Tibial nerve (tissue), 4 donors: ENCODE results near the gene ISLR. TPM values are rescaled to one million over a fixed set of nuclear protein-coding genes. Genes with fewer than 3 reads are reported as not detected.

Source experiments
- DNase-seq, 2 donors: peaks; one replicate each; pipeline ENCODE4 v3.0.0-alpha.2; 2019; ENCODE audit warnings: low spot score in 2 of 2
- H3K27ac ChIP-seq, 4 donors: fragments of 200-600 bp; sonication (generic) in 3 of 4; one replicate each; pipeline ENCODE4 v1.5.1; 2017 to 2019; ENCODE audit warnings: mild to moderate bottlenecking in 1 of 4
- H3K27me3 ChIP-seq, 2 donors: fragments of 200-600 bp; sonication (generic) in 1 of 2; one replicate each; pipeline versions ENCODE4 v1.5.1 to v1.6.0; 2017 to 2019
- H3K36me3 ChIP-seq, 3 donors: fragments of 200-600 bp; sonication (generic); one replicate each; pipeline ENCODE4 v1.5.1; 2018 to 2019
- H3K4me1 ChIP-seq, 4 donors: fragments of 200-600 bp; sonication (generic) in 3 of 4; one replicate each; pipeline ENCODE4 v1.5.1; 2017 to 2019
- H3K4me3 ChIP-seq, 4 donors: fragments of 200-600 bp; sonication (generic) in 3 of 4; one replicate each; pipeline ENCODE4 v1.5.1; 2017 to 2019; ENCODE audit warnings: mild to moderate bottlenecking in 1 of 4, moderate library complexity in 1 of 4
- H3K9me3 ChIP-seq, 4 donors: fragments of 200-600 bp; sonication (generic) in 3 of 4; one replicate each; pipeline ENCODE4 v1.5.1; 2017 to 2019
- EP300 ChIP-seq, 2 donors: sonication (generic); formaldehyde crosslinking; IDR thresholded peaks; one replicate each; pipeline ENCODE4 v1.6.1; 2017; ENCODE audit warnings: antibody characterized with exemption in 2 of 2, mild to moderate bottlenecking in 1 of 2
- POLR2A ChIP-seq, 2 donors: fragments of 450-650 bp; IDR thresholded peaks; one replicate each; pipeline ENCODE4 v1.6.1; 2017; ENCODE audit warnings: antibody characterized with exemption in 2 of 2, mild to moderate bottlenecking in 2 of 2, moderate library complexity in 2 of 2
- WGBS, 2 donors: methylation state at CpG; one replicate each; pipeline ENCODE4 v1.1.5; 2018; 5-methylcytosine and 5-hydroxymethylcytosine counted together
- total RNA-seq, 4 donors: library from RNA; depleted of rRNA; stranded (reverse); fragments of >200 nt; gene quantifications; one replicate each; pipeline ENCODE4 v1.1.0, GENCODE V29; 2016
- TF ChIP-seq, protein P1 (sequence below), 5 experiments: fragments of 200-600 bp in 3 of 5; fragments of 450-650 bp in 2 of 5; sonication (generic) in 3 of 5; IDR thresholded peaks; one replicate each; pipeline ENCODE4 v1.5.1; 2016 to 2019; ENCODE audit warnings: antibody characterized with exemption in 5 of 5, mild to moderate bottlenecking in 3 of 5, moderate library complexity in 2 of 5

ISLR gene
- total RNA-seq, 4 donors from 2014 or later: 41.7 to 250 (median 164) TPM

DNA sequence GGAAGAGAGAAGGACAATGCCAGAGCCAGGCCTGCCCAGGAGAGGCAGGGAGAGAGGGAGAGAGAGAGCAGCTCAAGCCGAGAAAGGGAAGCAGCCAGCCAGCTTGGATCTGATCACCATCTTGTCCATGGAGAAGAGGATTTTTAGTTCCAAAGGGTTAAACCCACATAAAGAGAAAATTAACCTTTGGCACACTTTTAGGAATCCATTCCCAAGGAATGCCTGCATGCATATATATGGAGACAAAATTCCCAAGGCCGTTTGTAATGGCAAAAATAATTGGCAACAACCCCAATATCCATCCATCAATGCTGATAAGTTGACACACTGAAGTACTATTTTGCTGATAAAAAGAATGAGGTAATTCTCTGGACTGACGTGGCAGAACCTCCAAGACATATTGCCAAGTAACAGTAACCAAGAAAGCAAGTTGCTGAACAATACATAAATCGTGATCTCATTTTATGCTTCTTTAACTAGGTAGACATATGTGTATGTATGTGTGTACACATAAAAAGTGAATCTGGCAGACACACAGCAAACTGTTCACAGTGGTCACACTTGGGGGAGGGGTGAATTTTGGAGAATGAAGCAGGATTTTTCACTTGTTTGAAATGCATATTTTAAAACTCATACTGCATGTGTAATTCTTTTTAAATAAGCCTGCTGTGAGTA, 36.6 kb downstream of the ISLR start:
- TF ChIP-seq EP300 (IDR thresholded peaks at IDR 0.05) (no peak), POLR2A (IDR thresholded peaks at IDR 0.05) (no peak)
- TF ChIP-seq, protein P1, sequence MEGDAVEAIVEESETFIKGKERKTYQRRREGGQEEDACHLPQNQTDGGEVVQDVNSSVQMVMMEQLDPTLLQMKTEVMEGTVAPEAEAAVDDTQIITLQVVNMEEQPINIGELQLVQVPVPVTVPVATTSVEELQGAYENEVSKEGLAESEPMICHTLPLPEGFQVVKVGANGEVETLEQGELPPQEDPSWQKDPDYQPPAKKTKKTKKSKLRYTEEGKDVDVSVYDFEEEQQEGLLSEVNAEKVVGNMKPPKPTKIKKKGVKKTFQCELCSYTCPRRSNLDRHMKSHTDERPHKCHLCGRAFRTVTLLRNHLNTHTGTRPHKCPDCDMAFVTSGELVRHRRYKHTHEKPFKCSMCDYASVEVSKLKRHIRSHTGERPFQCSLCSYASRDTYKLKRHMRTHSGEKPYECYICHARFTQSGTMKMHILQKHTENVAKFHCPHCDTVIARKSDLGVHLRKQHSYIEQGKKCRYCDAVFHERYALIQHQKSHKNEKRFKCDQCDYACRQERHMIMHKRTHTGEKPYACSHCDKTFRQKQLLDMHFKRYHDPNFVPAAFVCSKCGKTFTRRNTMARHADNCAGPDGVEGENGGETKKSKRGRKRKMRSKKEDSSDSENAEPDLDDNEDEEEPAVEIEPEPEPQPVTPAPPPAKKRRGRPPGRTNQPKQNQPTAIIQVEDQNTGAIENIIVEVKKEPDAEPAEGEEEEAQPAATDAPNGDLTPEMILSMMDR (IDR thresholded peaks at IDR 0.05): no peak
- no peaks in the 10 kb centered on the region for H3K36me3 ChIP-seq
- WGBS, 2 donors: 32 to 37% methylated on average over 4 of the region's 4 CpGs
- H3K9me3 ChIP-seq: peaks cover 0 to 3% (median 0%) of the 10 kb centered on the region in 4 donors
- no peak for DNase-seq
- no peak overlapping the region for H3K4me3 ChIP-seq
- no peak overlapping the region for H3K27ac ChIP-seq
- H3K27me3 ChIP-seq: no peaks in the 10 kb centered on the region
- no peaks in the 10 kb centered on the region for H3K4me1 ChIP-seq

DNA sequence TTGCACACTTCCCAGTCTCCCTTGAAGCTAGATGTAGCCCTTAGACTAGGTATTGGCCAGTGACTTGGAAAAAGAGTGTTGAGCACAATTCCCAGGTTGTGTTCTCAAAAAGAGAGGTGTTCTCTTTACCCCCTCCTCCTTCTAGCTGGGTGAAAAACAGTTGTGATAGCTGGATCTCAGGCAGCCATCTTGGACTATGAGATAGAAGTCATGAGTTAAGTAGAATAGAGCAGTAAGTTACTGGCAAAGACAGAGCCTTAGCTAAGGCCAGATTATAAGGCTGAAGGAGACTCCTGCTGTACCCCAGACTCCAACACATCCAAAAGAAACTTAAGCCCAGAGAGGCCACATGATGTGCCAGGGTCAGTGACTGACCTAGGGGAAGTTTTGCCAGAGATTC, 37.2 kb downstream of the ISLR start:
- Histone ChIP-seq H3K27me3 (no peaks in the 10 kb centered on the region), H3K4me3 (no peak overlapping the region), H3K4me1 (no peaks in the 10 kb centered on the region), H3K36me3 (no peaks in the 10 kb centered on the region), H3K9me3 (peaks cover 0 to 3% (median 0%) of the 10 kb centered on the region in 4 donors), H3K27ac (no peak overlapping the region)
- no peak for TF ChIP-seq EP300 (IDR thresholded peaks at IDR 0.05)
- TF ChIP-seq POLR2A (IDR thresholded peaks at IDR 0.05): no peak
- TF ChIP-seq, protein P1 (IDR thresholded peaks at IDR 0.05): no peak
- no peak for DNase-seq

DNA sequence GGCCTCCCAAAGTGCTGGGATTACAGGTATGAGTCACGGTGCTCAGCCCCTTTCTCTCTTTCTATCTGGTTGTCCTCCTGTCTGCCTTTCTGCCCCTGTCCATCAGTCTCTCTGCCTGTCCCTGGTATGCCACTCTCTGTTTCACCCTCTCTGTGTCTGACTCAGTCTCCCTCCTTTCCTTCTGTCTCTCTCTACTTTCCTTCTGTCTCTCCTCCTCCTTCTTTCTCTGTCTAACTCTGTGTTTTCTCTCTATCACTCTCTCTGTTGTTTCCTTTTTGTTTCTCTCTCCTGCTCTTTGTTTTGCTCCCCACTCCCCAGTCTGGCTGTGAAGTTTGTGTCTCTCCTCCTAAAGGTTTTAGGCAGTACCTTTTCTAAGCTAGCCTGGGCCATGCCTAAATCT, 38.1 kb downstream of the ISLR start:
- H3K9me3 ChIP-seq: peaks cover 0 to 3% (median 0%) of the 10 kb centered on the region in 4 donors
- no peak overlapping the region for H3K27ac ChIP-seq
- no peak overlapping the region for H3K4me3 ChIP-seq
- TF ChIP-seq EP300 (IDR thresholded peaks at IDR 0.05): no peak
- TF ChIP-seq, protein P1 (IDR thresholded peaks at IDR 0.05): no peak
- TF ChIP-seq POLR2A (IDR thresholded peaks at IDR 0.05): no peak
- no peaks in the 10 kb centered on the region for H3K4me1 ChIP-seq
- H3K36me3 ChIP-seq: no peaks in the 10 kb centered on the region
- no peak for DNase-seq
- no peaks in the 10 kb centered on the region for H3K27me3 ChIP-seq
- WGBS, 2 donors: 96% methylated on average over 1 of the region's 1 CpG

DNA sequence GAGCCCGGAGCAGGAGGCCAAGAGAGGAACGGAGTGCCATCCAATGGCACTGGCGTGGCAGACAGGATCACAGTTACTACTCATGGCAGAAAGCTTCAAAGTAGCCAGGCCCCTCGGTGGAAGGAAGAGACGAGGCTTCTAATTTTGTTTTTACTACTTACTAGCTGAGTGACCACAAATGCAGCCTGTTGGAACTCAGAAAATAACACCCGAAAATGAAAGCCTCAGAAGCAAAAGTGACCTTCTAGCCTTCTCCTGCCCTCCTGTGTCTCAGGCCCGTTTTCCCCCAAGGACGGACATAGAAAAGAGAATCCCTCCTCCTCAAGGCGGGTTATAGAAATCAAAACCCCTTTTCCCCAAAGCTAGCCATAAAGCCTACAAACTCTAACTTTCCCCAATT, 39.0 kb downstream of the ISLR start:
- 78 to 80% methylated on average over 9 of the region's 9 CpGs for WGBS, 2 donors
- no peak for DNase-seq
- Histone ChIP-seq H3K4me1 (no peaks in the 10 kb centered on the region), H3K27me3 (no peaks in the 10 kb centered on the region), H3K9me3 (peaks cover 0 to 3% (median 0%) of the 10 kb centered on the region in 4 donors), H3K27ac (no peak overlapping the region), H3K4me3 (no peak overlapping the region), H3K36me3 (no peaks in the 10 kb centered on the region)
- TF ChIP-seq EP300 (IDR thresholded peaks at IDR 0.05): no peak
- TF ChIP-seq, protein P1 (IDR thresholded peaks at IDR 0.05): no peak
- no peak for TF ChIP-seq POLR2A (IDR thresholded peaks at IDR 0.05)

DNA sequence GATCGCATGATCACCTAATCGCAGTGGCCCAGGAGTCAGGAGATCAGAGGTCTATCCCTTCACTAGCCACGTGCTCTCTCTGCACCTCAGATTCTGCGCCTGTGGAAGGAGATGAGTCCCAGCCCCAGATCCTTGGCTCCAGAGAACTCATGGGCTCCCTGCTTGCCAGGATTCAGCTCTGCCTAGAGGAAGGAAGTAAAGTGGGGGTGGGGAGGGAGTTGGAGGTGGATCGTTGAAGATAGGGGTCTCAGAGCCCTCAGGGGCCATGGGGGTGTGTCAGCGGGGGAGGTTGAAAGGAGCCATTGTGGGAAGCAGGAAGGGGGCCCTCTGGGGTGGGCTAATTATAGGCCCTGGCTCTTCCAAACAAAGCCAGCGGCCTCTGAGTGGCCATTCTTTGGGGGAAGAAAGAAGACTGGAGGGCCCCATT, 40.4 kb downstream of the ISLR start:
- peaks cover 0 to 3% (median 0%) of the 10 kb centered on the region in 4 donors for H3K9me3 ChIP-seq
- H3K4me1 ChIP-seq: no peaks in the 10 kb centered on the region
- H3K4me3 ChIP-seq: no peak overlapping the region
- 28 to 36% methylated on average over 7 of the region's 7 CpGs for WGBS, 2 donors
- no peak overlapping the region for H3K27ac ChIP-seq
- H3K36me3 ChIP-seq: no peaks in the 10 kb centered on the region
- no peaks in the 10 kb centered on the region for H3K27me3 ChIP-seq
- DNase-seq: no peak
- TF ChIP-seq EP300 (IDR thresholded peaks at IDR 0.05): no peak
